RCC 7860 (cell line): Measurements from ENCODE around the gene DEDD2.
A peak's percentile ranks its signal among the peaks of the same experiment; 100 is the strongest.
"Not testable (repeated sequence)": the region's sequence is repeated elsewhere in the genome, so short reads cannot be mapped to it uniquely, and the experiment has no call there.

Experiments used
- DNase-seq: peaks from one replicate; pipeline ENCODE4 v3.0.0-alpha.2; 2015; ENCODE audit warnings: low spot score
- FAIRE-seq: peaks from 2 replicates; lab custom pipeline; 2012; peaks lifted over from hg19 to GRCh38; lab: Jason Lieb, UNC

DEDD2 gene

GRCh38 chr19:42217520-42218437 is at the start of gene DEDD2:
DEDD2 (minus strand) TSS chr19:42217677; CDS start chr19:42217007, 670 bp downstream.
- peak; percentile 94 for DNase-seq

GRCh38 chr19:42266928-42267603 is 49.6 kb upstream of the DEDD2 start:
- FAIRE-seq, DNase-seq: not testable (repeated sequence)

More at GRCh38 chr19:42217520-42218437, at the start of gene DEDD2:
- peak; percentile 72 for FAIRE-seq

GRCh38 chr19:42266105-42266504 is 48.6 kb upstream of the DEDD2 start:
- FAIRE-seq, DNase-seq: not testable (repeated sequence)

- no peak for DNase-seq
- no peak for FAIRE-seq
These were observed 44.3 kb upstream of the DEDD2 start for GRCh38 chr19:42261763-42262162.

GRCh38 chr19:42257842-42258241 is 40.4 kb upstream of the DEDD2 start:
- not testable (repeated sequence) for FAIRE-seq, DNase-seq

GRCh38 chr19:42255766-42256745 is 38.6 kb upstream of the DEDD2 start:
- DNase-seq: peak; percentile 25
- FAIRE-seq: no peak

- DNase-seq (peak; percentile 70), FAIRE-seq (no peak)
These were observed 37.6 kb upstream of the DEDD2 start, which contains the start of gene ERF for GRCh38 chr19:42254850-42255765. ERF (minus strand) TSS chr19:42255128; CDS start chr19:42254999, 129 bp downstream.

GRCh38 chr19:42254089-42254849 is 36.8 kb upstream of the DEDD2 start:
- FAIRE-seq (no peak), DNase-seq (no peak)

GRCh38 chr19:42253245-42254088 is 36.0 kb upstream of the DEDD2 start:
- DNase-seq: peak; percentile 13
- FAIRE-seq: no peak

GRCh38 chr19:42252365-42253244 is 35.1 kb upstream of the DEDD2 start:
- DNase-seq: no peak
- FAIRE-seq: no peak

- FAIRE-seq: no peak
- no peak for DNase-seq
These were observed 34.3 kb upstream of the DEDD2 start for GRCh38 chr19:42251572-42252358.

GRCh38 chr19:42250666-42251531 is 33.4 kb upstream of the DEDD2 start:
- DNase-seq: no peak
- no peak for FAIRE-seq

- DNase-seq: no peak
- FAIRE-seq: no peak
These were observed 32.7 kb upstream of the DEDD2 start for GRCh38 chr19:42250183-42250665.

- DNase-seq (no peak), FAIRE-seq (no peak)
These were observed 32.3 kb upstream of the DEDD2 start for GRCh38 chr19:42249769-42250168.
